NCI-H1105 treated with DMSO at 0.1 percent for 48 hours (cell line): ENCODE results near the gene MANSC4.
A peak's percentile ranks its signal among the peaks of the same experiment; 100 is the strongest.

Experiments
- DNase-seq: peaks from one replicate; lab custom pipeline; 2025; lab: John Stamatoyannopoulos, UW

MANSC4 gene

GRCh38 chr12:27779920-27780611 lies at the start of gene MANSC4, which contains the start of gene KLHL42:
Gene MANSC4 (minus strand): TSS chr12:27780236. CDS start chr12:27771276, 8,960 bp downstream.
Gene KLHL42 (plus strand): TSS chr12:27780233. CDS start chr12:27780331, 98 bp downstream.
- DNase-seq, result peak; percentile 80

- no peak for DNase-seq
Observed at GRCh38 chr12:27828196-27828595, 48.2 kb upstream of the MANSC4 start.

GRCh38 chr12:27826076-27826475 lies 46.0 kb upstream of the MANSC4 start:
- no peak for DNase-seq

- DNase-seq, result no peak
Observed at GRCh38 chr12:27824126-27824842, 44.2 kb upstream of the MANSC4 start.

- no peak for DNase-seq
Observed at GRCh38 chr12:27823038-27823437, 43.0 kb upstream of the MANSC4 start.

- no peak for DNase-seq
Observed at GRCh38 chr12:27822076-27822712, 42.2 kb upstream of the MANSC4 start.

- DNase-seq, result peak; percentile 55
Observed at GRCh38 chr12:27821259-27821973, 41.4 kb upstream of the MANSC4 start.

GRCh38 chr12:27820564-27820963 lies 40.5 kb upstream of the MANSC4 start:
- DNase-seq, result no peak

GRCh38 chr12:27818401-27818918 lies 38.4 kb upstream of the MANSC4 start:
- DNase-seq, result no peak

- DNase-seq, result no peak
Observed at GRCh38 chr12:27817766-27818165, 37.7 kb upstream of the MANSC4 start.

GRCh38 chr12:27814851-27815591 lies 35.0 kb upstream of the MANSC4 start:
- DNase-seq, result no peak

GRCh38 chr12:27814411-27814810 lies 34.4 kb upstream of the MANSC4 start:
- DNase-seq, result no peak

- DNase-seq, result no peak
Observed at GRCh38 chr12:27812502-27812901, 32.5 kb upstream of the MANSC4 start.

GRCh38 chr12:27810756-27811155 lies 30.7 kb upstream of the MANSC4 start:
- no peak for DNase-seq

GRCh38 chr12:27808841-27809240 lies 28.8 kb upstream of the MANSC4 start:
- no peak for DNase-seq

GRCh38 chr12:27807063-27807703 lies 27.1 kb upstream of the MANSC4 start:
- no peak for DNase-seq

GRCh38 chr12:27806259-27806658 lies 26.2 kb upstream of the MANSC4 start:
- no peak for DNase-seq

- no peak for DNase-seq
Observed at GRCh38 chr12:27805238-27805637, 25.2 kb upstream of the MANSC4 start.

- no peak for DNase-seq
Observed at GRCh38 chr12:27802936-27803335, 22.9 kb upstream of the MANSC4 start.

GRCh38 chr12:27802511-27802910 lies 22.5 kb upstream of the MANSC4 start:
- DNase-seq, result no peak

- DNase-seq, result no peak
Observed at GRCh38 chr12:27801630-27802029, 21.6 kb upstream of the MANSC4 start.
